Heart left ventricle (tissue), 16 donors: ENCODE measurements around the gene ITSN1. TPM values are rescaled to one million over a fixed set of nuclear protein-coding genes. Genes with fewer than 3 reads are reported as not detected.

Experiments used
- ATAC-seq, 4 donors: fragments of 200-7000 bp; cut with Tn5 transposase; one replicate each; pipeline ENCODE4 v1.9.1; 2020 to 2022; ENCODE audit warnings: moderate library complexity in 4 of 4, mild to moderate bottlenecking in 3 of 4, moderate number of reproducible peaks in 1 of 4
- DNase-seq, 5 donors: peaks; one replicate each; pipeline ENCODE4 v3.0.0-alpha.2; 2020
- H3K27ac ChIP-seq, 12 donors: fragments of 200-600 bp; sonication (generic) in 4 of 12; one replicate each; pipeline versions ENCODE4 v1.5.0 to v1.8.0; 2016 to 2022; ENCODE audit warnings: mild to moderate bottlenecking in 2 of 12
- H3K27me3 ChIP-seq, 9 donors: fragments of 200-600 bp; sonication (generic) in 2 of 9; one replicate each; pipeline versions ENCODE4 v1.5.1 to v1.8.0; 2016 to 2022; ENCODE audit warnings: mild to moderate bottlenecking in 3 of 9
- H3K36me3 ChIP-seq, 9 donors: fragments of 200-600 bp; sonication (generic) in 2 of 9; one replicate each; pipeline versions ENCODE4 v1.5.0 to v1.8.0; 2018 to 2022; ENCODE audit warnings: mild to moderate bottlenecking in 2 of 9
- H3K4me1 ChIP-seq, 12 donors: fragments of 200-600 bp; sonication (generic) in 4 of 12; one replicate each; pipeline versions ENCODE4 v1.5.0 to v1.8.0; 2016 to 2022; ENCODE audit warnings: mild to moderate bottlenecking in 3 of 12
- H3K4me3 ChIP-seq, 12 donors: fragments of 200-600 bp; sonication (generic) in 4 of 12; one replicate each; pipeline versions ENCODE4 v1.5.0 to v1.8.0; 2017 to 2022; ENCODE audit warnings: mild to moderate bottlenecking in 9 of 12, moderate library complexity in 4 of 12
- H3K9me3 ChIP-seq, 12 donors: fragments of 200-600 bp; sonication (generic) in 4 of 12; one replicate each; pipeline versions ENCODE4 v1.5.0 to v1.8.0; 2016 to 2022; ENCODE audit warnings: mild to moderate bottlenecking in 1 of 12
- CTCF ChIP-seq, 12 donors: fragments of 200-600 bp; sonication (generic) in 4 of 12; IDR thresholded peaks; one replicate each; pipeline versions ENCODE4 v1.5.0 to v1.8.0; 2018 to 2022; ENCODE audit warnings: antibody characterized with exemption in 12 of 12, mild to moderate bottlenecking in 5 of 12
- POLR2A ChIP-seq, 2 donors: fragments of 450-650 bp; IDR thresholded peaks; one replicate each; pipeline ENCODE4 v1.6.1; 2017; ENCODE audit warnings: antibody characterized with exemption in 2 of 2, mild to moderate bottlenecking in 2 of 2, moderate library complexity in 2 of 2
- WGBS, 4 donors: extraction: QIAGEN DNeasy Blood & Tissue Kit in 2 of 4; methylation state at CpG; one replicate each; pipeline versions ENCODE4 v1.1.5 to v1.1.7; 2013 to 2018; 5-methylcytosine and 5-hydroxymethylcytosine counted together
- intact Hi-C, 10 donors: fragments of 100-400 bp; cut with DNase I; formaldehyde crosslinking; loops; one replicate each; pipeline versions ENCODE4 v1.11.1 to v1.14.2; 2022
- polyA plus RNA-seq, 2 donors: library from polyadenylated mRNA; stranded (reverse); fragments of 200-250 nt; gene quantifications; one replicate each; pipeline ENCODE4 v1.2.3, GENCODE V29; 2013
- total RNA-seq, 9 donors: library from RNA; depleted of rRNA in 2 of 9; stranded (reverse); fragments of >200 nt in 2 of 9; fragmentation: NEBNext Ultra II Directional in 3 of 9; extraction: Animal tissue kit (Norgen Biotek cat#: 25700) in 3 of 9; gene quantifications; one replicate each; pipeline versions ENCODE4 v1.1.0 to v1.2.4, GENCODE V29; 2016 to 2023
- donor health status: ischemic (EF 13 %, LVEDD 7.1; RV severe dilation, severe dysfunction).
- donor health status: healthy with polysubstance abuse.
- donor health status: DM: no; HTN: yes; CAD: no.
- donor health status: DM: no; HTN: no; CAD: no.
- donor health status: ischemic (EF 25% LVEDD 6.9; RV normal size, moderate dysfunction).
- donor health status: ischemic (EF 25% LVEDD 5.7; RV mildly dilated, moderate dysfunction).
- donor health status: healthy.
- donor health status: DM: yes; HTN: yes; CAD: no.
- donor health status: ischemic (EF 35%, LVEDD 5.7; RV mildly dilated, moderate dysfunction).
- donor health status: nonischemic (EF 11% LVEDD 7.7; RV severe dilation, severe dysfunction).
- donor health status: DM: yes; HTN: yes; CAD: no.
- donor health status: PGD.
- donor health status: ischemic (EF 29% LVEDD 5.4; RV normal size, mild dysfunction).
- donor health status: nonischemic (EF 23%, LVEDD 6.1; RV moderate dilation, normal function).

The ITSN1 gene
- total and polyA plus RNA-seq, 11 donors: 17.2 to 51.5 (median 34.0) TPM

- ATAC-seq (no peak), DNase-seq (no peak)
- H3K27ac ChIP-seq: no peak overlapping the region
- H3K27me3 ChIP-seq: no peaks in the 10 kb centered on the region
- no peaks in the 10 kb centered on the region for H3K4me1 ChIP-seq
- no peaks in the 10 kb centered on the region for H3K9me3 ChIP-seq
- no peak overlapping the region for H3K4me3 ChIP-seq
- intact Hi-C loops: no loop called here
- TF ChIP-seq POLR2A (IDR thresholded peaks at IDR 0.05): no peak
- H3K36me3 ChIP-seq: no peaks in the 10 kb centered on the region
Observed at GRCh38 chr21:33869873-33870272, 227.6 kb downstream of the ITSN1 start.

GRCh38 chr21:33870768-33871167 is 228.5 kb downstream of the ITSN1 start:
- 74 to 87% (median 85%) methylated on average over 4 of the region's 4 CpGs for WGBS, 4 donors
- ATAC-seq (no peak), DNase-seq (no peak)
- Histone ChIP-seq H3K4me1 (no peaks in the 10 kb centered on the region), H3K4me3 (no peak overlapping the region), H3K36me3 (no peaks in the 10 kb centered on the region), H3K9me3 (no peaks in the 10 kb centered on the region), H3K27me3 (no peaks in the 10 kb centered on the region), H3K27ac (no peak overlapping the region)
- TF ChIP-seq CTCF (IDR thresholded peaks at IDR 0.05) (no peak), POLR2A (IDR thresholded peaks at IDR 0.05) (no peak)
- intact Hi-C loops: no loop called here

- H3K27ac ChIP-seq: no peak overlapping the region
- H3K4me1 ChIP-seq: no peaks in the 10 kb centered on the region
- WGBS, 4 donors: 82 to 93% (median 88%) methylated on average over 5 of the region's 5 CpGs
- H3K27me3 ChIP-seq: no peaks in the 10 kb centered on the region
- H3K36me3 ChIP-seq: no peaks in the 10 kb centered on the region
- no peaks in the 10 kb centered on the region for H3K9me3 ChIP-seq
- DNase-seq: no peak
- no peak for ATAC-seq
- H3K4me3 ChIP-seq: no peak overlapping the region
- intact Hi-C loops: no loop called here
- TF ChIP-seq POLR2A (IDR thresholded peaks at IDR 0.05) (no peak), CTCF (IDR thresholded peaks at IDR 0.05) (no peak)
Observed at GRCh38 chr21:33871171-33871570, 228.9 kb downstream of the ITSN1 start.

- DNase-seq (no peak), ATAC-seq (no peak)
- Histone ChIP-seq H3K4me3 (no peak overlapping the region), H3K9me3 (no peaks in the 10 kb centered on the region), H3K27me3 (no peaks in the 10 kb centered on the region), H3K27ac (no peak overlapping the region), H3K36me3 (no peaks in the 10 kb centered on the region), H3K4me1 (no peaks in the 10 kb centered on the region)
- intact Hi-C loops: no loop called here
- 84 to 93% (median 88%) methylated on average over 4 of the region's 4 CpGs for WGBS, 4 donors
- TF ChIP-seq POLR2A (IDR thresholded peaks at IDR 0.05): no peak
Observed at GRCh38 chr21:33872881-33873515, 230.7 kb downstream of the ITSN1 start.

GRCh38 chr21:33874161-33874560 is 231.9 kb downstream of the ITSN1 start:
- no peaks in the 10 kb centered on the region for H3K9me3 ChIP-seq

More at GRCh38 chr21:33874161-33874560, 231.9 kb downstream of the ITSN1 start:
- H3K27me3 ChIP-seq: no peaks in the 10 kb centered on the region
- no peak for DNase-seq
- H3K36me3 ChIP-seq: no peaks in the 10 kb centered on the region
- H3K27ac ChIP-seq: no peak overlapping the region
- ATAC-seq: no peak
- no peak overlapping the region for H3K4me3 ChIP-seq
- TF ChIP-seq POLR2A (IDR thresholded peaks at IDR 0.05) (no peak), CTCF (IDR thresholded peaks at IDR 0.05) (no peak)
- H3K4me1 ChIP-seq: no peaks in the 10 kb centered on the region
- intact Hi-C loops: no loop called here
- 90 to 97% (median 95%) methylated on average over 7 of the region's 7 CpGs for WGBS, 4 donors
